DLD1 (cell line): ENCODE results near the gene IL15RA.

Experiments used
- in situ Hi-C: cut with HindIII; loops from 2 replicates; pipeline ENCODE4 v1.10.0; 2017; ENCODE audit warnings: low sequenced_read_pairs

IL15RA gene, protein sequence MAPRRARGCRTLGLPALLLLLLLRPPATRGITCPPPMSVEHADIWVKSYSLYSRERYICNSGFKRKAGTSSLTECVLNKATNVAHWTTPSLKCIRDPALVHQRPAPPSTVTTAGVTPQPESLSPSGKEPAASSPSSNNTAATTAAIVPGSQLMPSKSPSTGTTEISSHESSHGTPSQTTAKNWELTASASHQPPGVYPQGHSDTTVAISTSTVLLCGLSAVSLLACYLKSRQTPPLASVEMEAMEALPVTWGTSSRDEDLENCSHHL

DNA sequence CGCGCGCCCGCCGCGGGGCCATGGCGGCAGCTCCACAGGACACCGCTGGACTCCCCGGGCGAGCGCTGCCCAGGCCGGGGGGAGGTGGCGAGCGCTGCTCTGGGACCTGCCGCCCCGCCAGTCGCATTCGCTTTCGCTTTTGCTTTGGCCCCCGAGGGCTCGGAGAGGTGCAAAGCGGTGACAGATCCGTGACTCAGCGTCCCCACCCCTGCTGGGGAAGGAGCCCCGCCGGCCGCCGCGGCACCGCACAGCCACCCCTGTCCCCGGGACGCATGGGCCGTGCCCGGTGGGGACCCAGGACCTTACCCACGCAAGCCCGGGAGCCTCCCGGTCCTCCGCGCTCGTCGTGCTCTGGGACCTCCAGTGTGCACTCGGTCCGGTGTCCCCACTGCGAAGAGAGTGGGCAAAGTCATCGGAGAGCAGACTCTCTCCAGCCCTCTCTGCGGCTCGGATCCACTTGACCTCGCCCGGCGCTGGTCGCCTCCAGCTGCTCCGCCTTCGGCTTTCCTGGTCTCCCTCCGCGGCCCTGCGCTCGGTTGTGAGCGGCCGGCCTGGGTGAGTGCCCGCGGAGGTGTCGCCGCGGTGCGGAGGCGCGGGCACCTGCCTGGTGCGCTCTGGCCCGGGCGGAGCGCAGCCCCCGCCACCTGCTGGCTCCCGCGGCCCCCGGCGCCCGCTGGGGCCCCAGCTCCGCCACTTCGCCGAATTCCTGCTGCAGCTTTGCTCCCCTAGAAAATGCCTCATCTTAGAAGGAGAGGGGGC lies at the start of gene IL15RA:
Gene IL15RA (minus strand): TSS at position 73 of the 759 bp plus-strand sequence. CDS start 51 bp downstream, at position 22.
- in situ Hi-C loops = no loop called here

DNA sequence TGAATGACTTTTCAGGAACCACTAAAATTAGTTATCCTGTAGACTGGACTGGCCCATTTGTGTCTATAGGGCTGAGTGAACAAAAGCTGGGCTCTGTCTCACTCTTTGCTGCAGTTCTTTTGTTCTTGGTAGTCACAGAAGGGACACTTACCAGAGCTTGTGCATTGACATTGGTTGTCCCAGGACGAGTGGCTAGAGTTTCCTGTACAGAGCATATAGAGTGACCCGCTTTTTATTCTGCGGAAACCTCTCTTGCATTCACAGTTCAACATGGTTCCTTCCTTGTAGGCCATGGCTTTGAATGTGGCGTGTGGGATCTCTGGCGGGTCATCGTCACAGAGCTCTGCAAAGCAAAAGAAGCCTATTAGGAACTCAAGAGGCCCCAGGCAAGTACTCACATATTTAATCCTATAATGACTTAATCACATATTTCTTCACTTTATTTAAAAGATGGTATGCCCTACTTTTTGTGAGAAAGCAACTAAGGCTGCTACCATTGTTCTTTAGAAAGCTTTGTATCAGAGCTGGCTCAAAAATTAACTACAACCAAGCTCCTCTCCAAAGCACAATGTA lies 48.4 kb upstream of the IL15RA start:
- in situ Hi-C loops = no loop called here

GRCh38 chr10:6024334-6024682 lies 47.0 kb upstream of the IL15RA start:
- in situ Hi-C loops = no loop called here

DNA sequence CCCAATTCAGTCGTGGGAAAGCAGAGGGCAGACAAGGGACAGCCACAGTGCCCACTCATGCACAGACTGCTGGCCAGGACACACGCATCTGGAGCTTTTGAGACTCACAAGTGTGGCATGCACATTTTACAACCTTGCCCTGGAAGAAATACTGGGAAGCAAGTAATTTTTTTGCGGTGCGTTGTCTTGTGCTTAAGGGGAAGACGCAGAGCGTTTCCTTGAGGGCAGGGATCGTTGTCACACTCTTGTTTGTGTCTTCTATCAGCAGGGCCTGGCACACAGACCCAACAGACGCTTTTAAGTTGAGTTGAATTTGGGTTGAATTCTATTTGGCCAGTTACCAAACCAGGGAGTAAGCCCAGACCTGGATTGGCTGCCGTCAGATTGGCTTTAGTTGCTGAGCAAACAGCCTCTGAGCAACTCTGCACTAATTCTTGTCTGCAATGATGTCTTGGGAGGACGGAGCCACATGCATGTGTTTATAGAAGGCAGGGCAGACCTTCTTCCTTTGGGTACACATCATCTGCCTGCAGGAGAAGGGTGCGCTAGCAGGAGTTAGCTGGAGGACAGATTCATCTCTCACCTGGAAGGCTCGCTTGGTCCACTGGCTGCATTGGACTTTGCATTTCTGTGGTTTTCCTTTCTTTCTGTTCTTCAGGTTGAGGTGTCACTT lies 46.5 kb upstream of the IL15RA start:
- in situ Hi-C loops = no loop called here

DNA sequence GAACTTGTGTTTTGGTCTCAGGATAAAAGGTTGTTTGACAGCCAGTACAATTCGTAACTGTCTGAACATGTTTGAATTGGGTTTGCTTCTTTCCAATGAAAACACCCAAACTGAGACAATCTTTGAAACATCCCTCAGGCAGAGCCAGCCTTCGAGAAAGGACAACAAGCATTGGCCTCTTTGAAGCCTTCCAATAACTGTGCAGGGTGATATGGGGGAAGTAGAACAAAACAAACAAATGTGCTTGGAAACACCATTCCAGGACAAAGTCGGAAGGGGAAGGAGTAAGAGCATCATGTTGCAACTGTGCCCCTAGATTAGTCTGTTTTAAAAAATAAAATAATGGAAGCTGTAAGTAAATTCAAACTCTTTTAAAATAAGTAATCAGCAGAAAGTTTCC lies 45.3 kb upstream of the IL15RA start:
- in situ Hi-C loops = no loop called here

DNA sequence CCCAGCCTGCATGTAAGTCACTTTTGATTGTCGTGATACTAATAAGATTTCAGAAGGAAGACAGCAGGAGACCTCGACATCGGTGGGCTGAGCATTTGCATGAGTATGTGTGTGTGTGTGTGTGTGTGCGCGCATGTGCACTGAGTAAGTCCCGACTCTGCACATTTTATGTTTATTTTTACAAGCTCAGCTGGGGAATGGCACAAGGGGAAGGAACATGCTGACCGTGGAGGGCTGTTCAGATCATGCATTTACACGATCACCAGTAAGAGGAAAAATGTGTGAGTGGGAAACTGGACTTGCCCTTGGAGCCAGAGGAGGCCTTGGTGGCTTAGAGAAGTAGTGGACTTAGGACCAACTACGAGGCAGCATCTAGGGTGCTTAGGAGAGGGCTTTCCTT lies 43.5 kb upstream of the IL15RA start:
- in situ Hi-C loops = no loop called here

- in situ Hi-C loops = no loop called here
Measured at GRCh38 chr10:6019796-6020195, 42.5 kb upstream of the IL15RA start.

GRCh38 chr10:6019010-6019782 lies 41.9 kb upstream of the IL15RA start:
- in situ Hi-C loops = no loop called here

DNA sequence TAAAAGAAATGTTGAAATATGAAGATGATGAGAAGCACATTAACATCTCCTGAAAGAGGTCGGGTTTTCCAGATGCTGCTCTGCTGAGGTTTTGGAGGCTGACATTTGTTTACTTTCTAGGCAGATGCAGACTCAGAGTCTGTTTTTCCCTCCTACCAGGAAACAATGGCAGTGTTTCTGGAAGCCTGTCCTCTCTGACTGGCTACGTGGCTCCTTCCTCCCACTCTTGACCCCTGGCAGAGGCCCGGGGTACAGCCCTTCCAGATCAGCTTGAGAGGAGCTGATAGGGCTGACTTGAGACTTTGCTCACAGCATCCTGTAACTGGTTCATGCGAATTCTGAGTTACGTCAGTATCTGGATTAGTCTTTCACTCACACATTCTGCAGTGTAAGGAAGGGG lies 41.1 kb upstream of the IL15RA start:
- in situ Hi-C loops = no loop called here

DNA sequence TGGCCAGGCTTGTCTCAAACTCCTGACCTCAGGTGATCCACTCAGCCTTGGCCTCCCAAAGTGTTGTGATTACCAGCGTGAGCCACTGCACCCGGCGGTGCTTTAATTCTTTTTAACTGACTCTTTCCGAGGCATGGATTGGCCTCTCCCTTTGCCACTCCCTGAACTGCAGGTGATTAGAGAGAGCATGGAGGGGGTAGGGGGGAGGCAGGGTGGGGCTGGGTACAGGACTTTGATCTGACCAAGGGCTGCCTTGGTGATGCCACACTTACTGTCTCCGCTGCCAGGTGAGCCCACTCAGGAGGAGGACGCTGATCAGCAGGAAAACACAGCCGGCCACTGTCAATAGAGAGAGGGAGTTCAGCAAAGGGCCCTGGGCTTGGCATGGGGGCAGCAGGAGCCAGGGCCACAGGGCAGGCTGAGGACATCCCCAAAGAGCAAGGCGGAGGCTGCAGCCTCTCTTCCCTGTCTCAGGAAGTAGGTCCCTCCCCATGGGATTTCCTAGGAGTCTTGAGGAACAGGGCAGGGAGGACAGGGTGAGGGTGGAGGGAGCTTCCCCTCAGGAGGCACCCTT lies 40.5 kb upstream of the IL15RA start:
- in situ Hi-C loops = no loop called here

- in situ Hi-C loops = no loop called here
Measured at GRCh38 chr10:6014241-6014761, 37.0 kb upstream of the IL15RA start.

DNA sequence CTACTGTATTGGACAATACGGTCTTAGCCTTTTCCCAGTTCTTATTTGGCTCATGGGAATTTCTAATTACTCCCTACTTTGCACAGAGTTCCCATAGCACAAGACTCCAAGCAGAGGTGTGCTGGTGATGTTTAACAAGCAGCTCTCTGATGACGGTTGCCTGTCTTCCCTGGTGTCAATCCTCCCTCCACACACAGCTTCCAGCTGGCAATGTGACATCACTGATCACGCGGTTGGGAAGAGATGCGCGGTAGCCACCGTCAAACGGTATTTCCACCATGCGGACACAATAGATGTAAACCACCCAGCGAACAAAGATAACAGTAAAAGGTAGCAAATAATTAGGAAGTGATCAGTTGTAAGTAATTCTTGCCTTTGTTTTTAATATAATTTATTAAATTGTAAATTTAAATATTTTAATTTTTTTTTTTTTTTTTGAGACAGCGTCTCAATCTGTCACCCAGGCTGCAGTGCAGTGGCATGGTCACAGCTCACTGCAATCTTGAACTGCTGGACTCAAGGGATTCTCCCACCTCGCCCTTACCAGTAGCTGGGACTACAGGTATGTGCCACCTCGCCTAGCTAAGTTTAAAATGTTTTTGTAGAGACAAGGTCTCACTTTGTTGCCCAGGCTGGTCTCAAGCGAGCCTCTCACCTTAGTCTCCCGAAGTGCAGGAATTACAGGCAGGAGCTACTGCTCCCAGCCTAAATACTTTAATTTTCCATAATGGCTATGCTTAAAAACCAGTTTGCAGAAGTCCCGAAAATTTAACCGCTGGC lies 36.3 kb upstream of the IL15RA start:
- in situ Hi-C loops = no loop called here

DNA sequence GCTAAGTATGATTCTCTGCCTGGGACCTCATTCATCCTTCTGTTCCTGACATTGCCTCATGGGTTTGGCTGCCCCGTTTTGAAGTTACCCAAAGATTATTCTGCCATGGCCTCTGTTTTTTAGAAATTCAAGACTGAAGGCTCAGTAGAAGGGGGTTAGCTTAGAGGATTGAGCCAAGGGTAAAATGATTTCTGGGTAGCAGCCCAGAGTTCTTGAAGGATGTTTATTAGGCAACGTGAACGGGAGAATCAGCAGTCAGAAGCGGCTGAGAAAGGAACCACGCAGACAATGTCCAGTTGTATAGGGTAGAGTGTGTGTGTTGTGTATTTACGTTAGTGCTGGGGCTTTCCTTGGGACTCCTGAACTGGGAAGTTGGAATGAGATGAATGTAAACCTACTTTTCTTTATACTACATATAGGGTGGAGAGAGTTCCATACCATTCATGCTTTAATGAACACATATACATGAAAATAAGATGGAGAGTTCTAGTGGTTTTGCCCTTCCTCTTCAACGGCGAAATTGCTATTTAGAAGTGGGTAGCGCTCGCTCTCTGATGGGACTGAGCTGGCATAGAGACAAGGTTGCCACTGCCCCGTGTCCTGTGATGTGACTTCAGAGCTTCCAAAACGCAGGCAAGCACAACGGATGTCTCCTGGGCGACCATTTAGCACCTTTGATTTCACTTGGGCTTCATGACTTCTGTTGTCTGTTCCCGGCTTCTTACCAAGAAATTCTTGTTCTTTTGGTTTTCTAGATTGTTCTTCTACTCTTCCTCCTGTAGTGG lies 35.0 kb upstream of the IL15RA start:
- in situ Hi-C loops = no loop called here

DNA sequence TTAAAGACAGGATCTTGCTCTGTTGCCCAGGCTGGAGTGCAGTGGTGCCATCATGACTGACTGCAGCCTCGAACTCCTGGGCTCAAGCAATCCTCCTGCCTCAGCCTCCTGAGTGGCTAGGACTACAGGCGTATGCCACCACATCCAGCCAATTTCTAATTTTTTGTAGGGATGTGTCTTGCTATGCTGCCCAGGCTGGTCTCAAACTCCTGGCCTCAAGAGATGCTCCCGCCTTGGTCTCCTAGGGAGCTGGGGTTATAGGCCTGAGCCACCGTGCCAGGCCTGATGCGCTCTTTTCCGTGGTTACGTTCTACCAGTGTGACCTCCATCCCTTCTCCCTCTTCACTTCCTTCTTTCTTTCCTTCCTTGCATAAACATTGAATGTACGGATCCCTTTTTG lies 34.2 kb upstream of the IL15RA start:
- in situ Hi-C loops = no loop called here

DNA sequence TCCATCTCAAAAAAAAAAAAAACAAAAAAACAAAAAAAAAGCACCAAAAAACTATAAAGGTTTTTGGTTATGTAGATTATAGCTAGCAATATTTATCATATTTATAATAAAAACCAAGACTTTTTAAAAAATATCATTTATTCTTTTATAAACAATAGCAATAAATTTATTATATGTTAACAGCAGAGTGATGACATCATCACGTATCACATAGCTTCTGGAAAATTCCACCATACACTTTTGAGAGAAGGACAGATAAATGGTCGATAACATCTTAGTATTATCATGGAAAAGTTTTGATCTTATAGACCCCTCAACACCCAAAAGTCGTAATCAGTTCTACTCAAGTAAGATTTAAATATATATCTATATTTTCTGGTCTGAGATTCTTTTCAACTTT lies 33.2 kb upstream of the IL15RA start:
- in situ Hi-C loops = no loop called here

GRCh38 chr10:6009961-6010360 lies 32.6 kb upstream of the IL15RA start:
- in situ Hi-C loops = no loop called here

- in situ Hi-C loops = no loop called here
Measured at GRCh38 chr10:6009150-6009549, 31.8 kb upstream of the IL15RA start.

DNA sequence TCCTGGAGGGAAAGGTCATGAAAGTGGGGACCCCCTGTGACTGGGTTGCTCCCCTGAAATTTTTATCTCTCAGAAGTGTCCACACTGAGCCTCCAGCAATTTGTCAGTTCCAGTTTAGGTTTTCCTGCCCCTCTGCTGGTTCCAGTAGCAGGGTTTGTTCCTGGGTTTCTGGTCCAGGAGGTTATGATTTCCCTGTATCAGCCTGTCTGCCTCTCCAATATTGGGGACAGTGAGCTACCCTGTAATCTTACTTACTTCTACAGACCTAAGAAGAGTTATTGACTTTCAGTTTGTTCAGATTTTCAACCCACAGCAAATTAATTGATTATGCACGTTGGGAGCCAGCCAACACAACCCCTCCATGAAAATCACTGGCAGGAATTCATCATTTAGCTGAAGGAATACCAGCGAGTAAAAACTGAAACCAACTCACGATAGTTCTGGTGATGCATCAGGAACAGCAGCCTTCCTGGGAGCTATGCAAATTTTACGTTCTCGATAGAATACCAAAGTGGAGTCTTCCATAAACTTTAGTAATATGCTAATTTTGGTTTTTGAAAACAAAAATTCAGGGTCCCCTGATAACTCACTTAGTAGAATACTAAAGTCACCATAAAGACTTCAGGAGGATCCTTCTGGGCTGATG lies 31.3 kb upstream of the IL15RA start:
- in situ Hi-C loops = no loop called here
